SU-DHL-6 (cell line): ENCODE measurements around the gene TP53TG5.

Experiments used
- CTCF ChIP-seq: fragments of 200-600 bp; sonication (generic); IDR thresholded peaks from one replicate; pipeline ENCODE4 v1.5.1; 2017; ENCODE audit warnings: antibody characterized with exemption, mild to moderate bottlenecking, low read length, moderate library complexity; ENCODE audit not compliant: insufficient read depth, poor library complexity, severe bottlenecking
- EZH2phosphoT487 ChIP-seq: fragments of 200-600 bp; sonication (generic), shearing (Covaris generic); conservative IDR thresholded peaks from 2 replicates; pipeline ENCODE4 v1.6.1; 2018; ENCODE audit warnings: mild to moderate bottlenecking, antibody characterized with exemption, low read length, moderate library complexity, mixed read lengths

DNA sequence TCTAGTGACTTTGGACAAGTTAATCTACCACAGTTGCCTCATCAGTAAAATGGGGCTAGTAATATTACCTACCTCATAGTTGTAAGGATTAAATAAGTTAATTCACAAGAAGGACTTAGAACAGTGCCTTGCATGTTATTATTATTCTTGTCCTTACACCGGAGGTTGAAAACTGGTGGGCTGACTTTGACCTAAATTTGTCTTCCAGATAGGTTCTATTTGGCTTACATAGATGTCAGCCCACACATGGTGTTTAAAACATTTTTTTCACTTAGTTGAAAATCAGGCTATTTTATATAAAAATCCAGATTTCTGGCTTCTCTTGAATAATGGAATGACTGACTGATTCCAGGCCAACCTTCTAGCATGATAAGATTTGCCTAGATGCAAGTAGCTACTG is 11.9 kb downstream of the TP53TG5 start:
- TF ChIP-seq CTCF, result no peak
- no peak for TF ChIP-seq EZH2phosphoT487
